IMR-90 (cell line): ENCODE measurements around the gene SREBF2. TPM values are rescaled to one million over a fixed set of nuclear protein-coding genes. Genes with fewer than 3 reads are reported as not detected.
"Not testable (repeated sequence)": the region's sequence is repeated elsewhere in the genome, so short reads cannot be mapped to it uniquely, and the experiment has no call there.

Experiments used
- ATAC-seq: fragments of 200-7000 bp; cut with Tn5 transposase; 2 replicates; pipeline ENCODE4 v1.9.1; 2020; ENCODE audit warnings: low read depth, mild to moderate bottlenecking, moderate library complexity
- BruUV-seq: library from RNA; stranded (reverse); fragments of 400-500 nt; replicated peaks from 2 replicates; lab custom pipeline; 2021; lab: Mats Ljungman, UMichigan
- CTCF ChIA-PET: fragments of 300-600 bp; formaldehyde crosslinking; extraction: SDS; loops from one replicate; lab custom pipeline; 2021; ENCODE audit warnings: antibody characterized with exemption; lab: Yijun Ruan, JAX
- POLR2A ChIA-PET: fragments of 300-600 bp; sonication (Branson Sonifier 250); formaldehyde crosslinking; loops from one replicate; lab custom pipeline; 2022; ENCODE audit warnings: antibody characterized with exemption; ENCODE audit not compliant: unreplicated experiment; lab: Charles Lee
- DNase-seq: peaks from one replicate; pipeline ENCODE4 v3.0.0; 2013
- H2AFZ ChIP-seq: replicated peaks from 2 replicates; pipeline ENCODE3; 2013; ENCODE audit warnings: low read length, mild to moderate bottlenecking; ENCODE audit not compliant: poor library complexity
- H2AK5ac ChIP-seq: 2 replicates; pipeline ENCODE4 v1.6.1; 2013; ENCODE audit warnings: low read depth, low read length, inconsistent platforms
- H2AK9ac ChIP-seq: replicated peaks from 2 replicates; pipeline ENCODE3; 2013; ENCODE audit warnings: mild to moderate bottlenecking, low read depth, low read length, moderate library complexity; ENCODE audit not compliant: poor library complexity
- H2BK120ac ChIP-seq: 2 replicates; pipeline ENCODE4 v1.6.1; 2013; ENCODE audit warnings: low read depth, low read length, inconsistent platforms
- H2BK15ac ChIP-seq: 3 replicates; pipeline ENCODE4 v1.6.1; 2013; ENCODE audit warnings: low read depth, low read length, inconsistent platforms
- H2BK20ac ChIP-seq: 2 replicates; pipeline ENCODE4 v1.6.1; 2013; ENCODE audit warnings: low read depth, mild to moderate bottlenecking, inconsistent platforms, low read length, moderate library complexity
- H2BK5ac ChIP-seq: 2 replicates; pipeline ENCODE4 v1.6.1; 2013; ENCODE audit warnings: mild to moderate bottlenecking, low read depth, low read length, inconsistent platforms; ENCODE audit not compliant: poor library complexity, severe bottlenecking
- H3K14ac ChIP-seq: replicated peaks from 2 replicates; pipeline ENCODE4 v1.6.1; 2013; ENCODE audit warnings: low read depth, low read length, inconsistent platforms
- H3K18ac ChIP-seq: 2 replicates; pipeline ENCODE4 v1.6.1; 2013; ENCODE audit warnings: low read depth, low read length, control low read depth
- H3K23ac ChIP-seq: 2 replicates; pipeline ENCODE4 v1.6.1; 2013; ENCODE audit warnings: low read depth, low read length, inconsistent platforms
- H3K27ac ChIP-seq: 2 replicates; pipeline ENCODE4 v1.5.1; 2013; ENCODE audit warnings: mild to moderate bottlenecking, control low read depth, low read length; ENCODE audit not compliant: insufficient read depth
- H3K27me3 ChIP-seq: 2 replicates; pipeline ENCODE4 v1.6.1; 2013; ENCODE audit warnings: low read length; ENCODE audit not compliant: control insufficient read depth, insufficient read depth
- H3K36me3 ChIP-seq: 2 replicates; pipeline ENCODE4 v1.6.1; 2013; ENCODE audit warnings: low read length, mixed read lengths; ENCODE audit not compliant: control insufficient read depth, insufficient read depth
- H3K4ac ChIP-seq: 2 replicates; pipeline ENCODE4 v1.6.1; 2013; ENCODE audit warnings: low read depth, low read length, inconsistent platforms
- H3K4me1 ChIP-seq: 2 replicates; pipeline ENCODE4 v1.6.1; 2013; ENCODE audit warnings: low read length, mixed read lengths; ENCODE audit not compliant: control insufficient read depth, insufficient read depth
- H3K4me2 ChIP-seq: 2 replicates; pipeline ENCODE4 v1.6.1; 2013; ENCODE audit warnings: low read depth, mild to moderate bottlenecking, control low read depth, low read length, moderate library complexity
- H3K4me3 ChIP-seq: 2 replicates; pipeline ENCODE4 v1.5.1; 2013; ENCODE audit warnings: low read depth, mild to moderate bottlenecking, control low read depth, low read length, moderate library complexity; ENCODE audit not compliant: insufficient read depth
- H3K56ac ChIP-seq: 2 replicates; pipeline ENCODE4 v1.6.1; 2013; ENCODE audit warnings: low read length, inconsistent platforms; ENCODE audit not compliant: insufficient read depth; ENCODE audit errors: extremely low read depth
- H3K79me1 ChIP-seq, 2 experiments: 2 replicates each; pipeline ENCODE4 v1.6.1; 2013; ENCODE audit warnings: low read length in 2 of 2, inconsistent platforms in 1 of 2, low read depth in 1 of 2
- H3K9ac ChIP-seq: 2 replicates; pipeline ENCODE4 v1.6.1; 2013; ENCODE audit warnings: low read depth, low read length, control low read depth
- H3K9me1 ChIP-seq: 2 replicates; pipeline ENCODE4 v1.6.1; 2013; ENCODE audit warnings: low read length, inconsistent platforms; ENCODE audit not compliant: insufficient read depth
- H3K9me3 ChIP-seq: 2 replicates; pipeline ENCODE4 v1.6.1; 2013; ENCODE audit warnings: low read length; ENCODE audit not compliant: control insufficient read depth, insufficient read depth
- H4K20me1 ChIP-seq: 2 replicates; pipeline ENCODE4 v1.6.1; 2013; ENCODE audit warnings: low read length, inconsistent platforms; ENCODE audit not compliant: insufficient read depth
- H4K5ac ChIP-seq: 2 replicates; pipeline ENCODE4 v1.6.1; 2013; ENCODE audit warnings: mild to moderate bottlenecking, low read depth, low read length, control low read depth
- H4K8ac ChIP-seq, 2 experiments: 2 replicates each; pipeline ENCODE4 v1.6.1; 2013; ENCODE audit warnings: low read depth in 2 of 2, low read length in 2 of 2, control low read depth in 1 of 2, inconsistent platforms in 1 of 2
- H4K91ac ChIP-seq: 2 replicates; pipeline ENCODE4 v1.6.1; 2013; ENCODE audit warnings: low read depth, low read length, inconsistent platforms; ENCODE audit not compliant: insufficient read depth
- WGBS, 2 experiments: methylation state at CpG; one replicate each; pipeline versions ENCODE4 v1.1.5 to v1.1.7; 2013; ENCODE audit warnings: missing lambda C conversion rate in 2 of 2; ENCODE audit not compliant: insufficient read length in 1 of 2; ENCODE audit errors: extremely low coverage in 2 of 2; 5-methylcytosine and 5-hydroxymethylcytosine counted together
- dilution Hi-C: fragments of 300-500 bp; cut with HindIII; formaldehyde crosslinking; loops from one replicate; pipeline ENCODE4 v1.14.3; 2018; ENCODE audit warnings: low sequenced_read_pairs; ENCODE audit not compliant: unreplicated experiment
- in situ Hi-C: fragments of 300-500 bp; cut with MboI; formaldehyde crosslinking; loops from 3 replicates; pipeline ENCODE4 v1.14.3; 2019; ENCODE audit warnings: low sequenced_read_pairs, inconsistent platforms, mixed read lengths
- intact Hi-C: fragments of 100-400 bp; cut with micrococcal nuclease; formaldehyde crosslinking; loops from 2 replicates; pipeline ENCODE4 v1.10.0; 2022
- polyA plus RNA-seq, 3 experiments: library from polyadenylated mRNA; depleted of rRNA; stranded (reverse); fragments of >200 nt; gene quantifications; 2 replicates each; pipeline ENCODE4 v1.2.3, GENCODE V29; 2012; ENCODE audit warnings: low replicate concordance in 1 of 3
- total RNA-seq: library from RNA; depleted of rRNA; stranded (reverse); fragments of >200 nt; gene quantifications from 2 replicates; pipeline ENCODE4 v1.2.3, GENCODE V29; 2012

SREBF2 gene
- total and polyA plus RNA-seq, 2 of the 4 experiments (the other 2 are of a cell fraction): 8.1 to 47.4 TPM

DNA sequence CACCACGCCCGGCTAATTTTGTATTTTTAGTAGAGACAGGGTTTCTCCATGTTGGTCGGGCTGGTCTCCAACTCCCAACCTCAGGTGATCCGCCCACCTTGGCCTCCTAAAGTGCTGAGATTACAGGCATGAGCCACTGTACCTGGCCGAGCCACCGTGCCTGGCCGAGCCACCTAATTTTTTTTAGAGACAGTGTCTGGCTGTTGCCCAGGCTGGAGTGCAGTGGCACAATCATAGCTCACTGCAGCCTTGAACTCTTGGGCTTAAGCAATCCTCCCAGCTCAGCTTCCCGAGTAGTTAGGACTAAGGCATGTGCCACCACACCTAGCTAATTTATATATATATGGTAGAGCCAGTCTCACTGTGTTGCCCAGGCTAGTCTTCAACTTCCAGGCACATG, 2.6 kb downstream of the SREBF2 start:
- H3K14ac ChIP-seq, POLR2A ChIA-PET, H3K4me1 ChIP-seq, in situ Hi-C loops, H4K91ac ChIP-seq, H3K23ac ChIP-seq, DNase-seq, H3K18ac ChIP-seq, dilution Hi-C loops, BruUV-seq, H4K5ac ChIP-seq, H3K36me3 ChIP-seq, H2AFZ ChIP-seq, H3K56ac ChIP-seq, H3K4ac ChIP-seq, H4K8ac ChIP-seq, H3K27me3 ChIP-seq, H2BK15ac ChIP-seq, H3K9me3 ChIP-seq, intact Hi-C loops, H2BK20ac ChIP-seq, H3K4me2 ChIP-seq, CTCF ChIA-PET, H3K4me3 ChIP-seq, H2AK5ac ChIP-seq, H3K9me1 ChIP-seq, H2AK9ac ChIP-seq, ATAC-seq, H2BK120ac ChIP-seq, H2BK5ac ChIP-seq, H3K27ac ChIP-seq, H3K9ac ChIP-seq: not testable (repeated sequence)
- Histone ChIP-seq H4K20me1 (peaks cover 31% of the 10 kb centered on the region), H3K79me1 (peaks cover 14 to 61% of the 10 kb centered on the region in 2 experiments; a peak in 3 of 4 replicates)
- WGBS, 2 experiments: 94% methylated on average over 3 of the region's 8 CpGs; no CpG with 5 or more reads in 1 of the 2 experiments
